ENCODE measurements around the gene IL26.

DNA sequence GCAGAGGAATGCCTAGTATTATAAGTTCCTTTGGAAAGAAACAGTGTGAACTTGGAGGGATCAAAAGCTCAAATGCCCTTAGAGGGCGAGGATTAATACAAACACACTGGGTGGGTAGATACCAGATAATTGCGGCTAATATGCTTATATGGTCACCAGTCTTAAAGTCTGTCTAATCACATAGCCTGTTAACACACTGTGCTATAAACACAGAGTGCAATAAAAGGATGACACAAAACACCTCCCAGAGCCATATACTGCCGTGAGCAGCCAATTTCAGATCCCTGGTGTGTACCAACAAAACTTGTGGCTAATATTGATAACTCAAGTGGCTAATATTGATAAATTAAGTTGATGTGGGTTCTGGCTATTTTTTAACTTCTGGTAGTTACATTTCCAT lies 1.7 kb upstream of the IL26 start:
- TF ChIP-seq POLR2A (IDR thresholded peaks at IDR 0.05; ENCODE audit: low read depth, low read length) (no peak), BHLHE40 (IDR thresholded peaks at IDR 0.05; ENCODE audit: low read depth, low read length) (no peak), CTCF (conservative IDR thresholded peaks at IDR 0.05; ENCODE audit: low read depth, low read length) (no peak), ELK1 (IDR thresholded peaks at IDR 0.05; ENCODE audit: borderline replicate concordance, low read depth, low read length) (no peak), CEBPB (IDR thresholded peaks at IDR 0.05; ENCODE audit: low read depth, low read length) (no peak), NFE2L2 (IDR thresholded peaks at IDR 0.05; ENCODE audit: low read depth, low read length) (no peak), CHD1 (IDR thresholded peaks at IDR 0.05; ENCODE audit: low read depth, low read length) (no peak), MXI1 (IDR thresholded peaks at IDR 0.05; ENCODE audit: borderline replicate concordance, low read depth, low read length) (no peak), RAD21 (IDR thresholded peaks at IDR 0.05; ENCODE audit: low read length) (no peak), RCOR1 (IDR thresholded peaks at IDR 0.05; ENCODE audit: insufficient replicate concordance, low read length) (no peak)
- TF ChIP-seq, protein P1, sequence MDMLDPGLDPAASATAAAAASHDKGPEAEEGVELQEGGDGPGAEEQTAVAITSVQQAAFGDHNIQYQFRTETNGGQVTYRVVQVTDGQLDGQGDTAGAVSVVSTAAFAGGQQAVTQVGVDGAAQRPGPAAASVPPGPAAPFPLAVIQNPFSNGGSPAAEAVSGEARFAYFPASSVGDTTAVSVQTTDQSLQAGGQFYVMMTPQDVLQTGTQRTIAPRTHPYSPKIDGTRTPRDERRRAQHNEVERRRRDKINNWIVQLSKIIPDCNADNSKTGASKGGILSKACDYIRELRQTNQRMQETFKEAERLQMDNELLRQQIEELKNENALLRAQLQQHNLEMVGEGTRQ (IDR thresholded peaks at IDR 0.05; ENCODE audit: low read depth, low read length) = no peak
